ENCODE data around the gene TC2N.
"Not testable (repeated sequence)": the region's sequence is repeated elsewhere in the genome, so short reads cannot be mapped to it uniquely, and the experiment has no call there.

Gene TC2N

DNA sequence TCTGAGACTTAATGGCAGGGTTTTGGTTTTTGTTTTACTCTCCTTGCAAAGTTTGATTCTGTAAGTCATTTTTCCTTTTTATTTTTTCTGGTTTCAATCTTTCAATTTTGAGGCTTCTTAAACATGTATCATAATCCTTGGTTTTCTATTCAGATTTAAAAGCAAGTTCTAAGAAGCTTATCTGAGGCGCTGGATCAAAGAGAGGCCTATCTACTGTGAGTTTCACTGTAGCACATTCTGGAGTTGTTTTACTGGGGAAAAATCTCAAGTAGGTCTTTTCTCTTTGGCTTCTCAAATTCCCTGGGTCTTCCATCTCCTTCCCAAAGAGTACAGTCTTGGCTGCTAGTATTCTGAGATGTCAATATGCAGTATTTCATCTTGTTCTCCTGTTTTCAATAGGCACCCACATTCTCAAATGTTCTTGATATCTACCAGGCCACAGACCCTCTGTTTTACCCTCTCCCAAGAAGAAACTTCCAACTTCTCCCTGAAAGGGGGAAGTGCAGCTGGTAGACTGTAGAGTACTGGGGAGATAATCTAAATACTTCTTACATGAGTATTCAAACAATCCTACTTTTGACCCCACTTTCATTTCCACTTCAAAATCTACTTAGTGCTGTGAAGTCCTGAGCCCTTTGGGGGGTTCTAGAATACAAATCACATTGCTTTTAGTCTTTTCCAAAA, 124.6 kb downstream of the TC2N start:
- Histone ChIP-seq H3K9me3 (ENCODE audit: severe bottlenecking) (no peaks in the 10 kb centered on the region), H3K27ac (ENCODE audit: poor library complexity, severe bottlenecking) (no peak overlapping the region), H3K4me3 (ENCODE audit: severe bottlenecking) (no peak overlapping the region), H3K27me3 (ENCODE audit: insufficient read depth, poor library complexity, severe bottlenecking) (no peaks in the 10 kb centered on the region), H3K36me3 (ENCODE audit: low read depth) (no peaks in the 10 kb centered on the region), H3K4me1 (ENCODE audit: insufficient read depth, poor library complexity, severe bottlenecking) (peaks cover 8% of the 10 kb centered on the region)
- no peak for DNase-seq (ENCODE audit: low spot score)
- TF ChIP-seq, protein P1, sequence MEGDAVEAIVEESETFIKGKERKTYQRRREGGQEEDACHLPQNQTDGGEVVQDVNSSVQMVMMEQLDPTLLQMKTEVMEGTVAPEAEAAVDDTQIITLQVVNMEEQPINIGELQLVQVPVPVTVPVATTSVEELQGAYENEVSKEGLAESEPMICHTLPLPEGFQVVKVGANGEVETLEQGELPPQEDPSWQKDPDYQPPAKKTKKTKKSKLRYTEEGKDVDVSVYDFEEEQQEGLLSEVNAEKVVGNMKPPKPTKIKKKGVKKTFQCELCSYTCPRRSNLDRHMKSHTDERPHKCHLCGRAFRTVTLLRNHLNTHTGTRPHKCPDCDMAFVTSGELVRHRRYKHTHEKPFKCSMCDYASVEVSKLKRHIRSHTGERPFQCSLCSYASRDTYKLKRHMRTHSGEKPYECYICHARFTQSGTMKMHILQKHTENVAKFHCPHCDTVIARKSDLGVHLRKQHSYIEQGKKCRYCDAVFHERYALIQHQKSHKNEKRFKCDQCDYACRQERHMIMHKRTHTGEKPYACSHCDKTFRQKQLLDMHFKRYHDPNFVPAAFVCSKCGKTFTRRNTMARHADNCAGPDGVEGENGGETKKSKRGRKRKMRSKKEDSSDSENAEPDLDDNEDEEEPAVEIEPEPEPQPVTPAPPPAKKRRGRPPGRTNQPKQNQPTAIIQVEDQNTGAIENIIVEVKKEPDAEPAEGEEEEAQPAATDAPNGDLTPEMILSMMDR (IDR thresholded peaks at IDR 0.05; ENCODE audit: poor library complexity, severe bottlenecking) = no peak
- ATAC-seq (ENCODE audit: low read depth) = no peak

DNA sequence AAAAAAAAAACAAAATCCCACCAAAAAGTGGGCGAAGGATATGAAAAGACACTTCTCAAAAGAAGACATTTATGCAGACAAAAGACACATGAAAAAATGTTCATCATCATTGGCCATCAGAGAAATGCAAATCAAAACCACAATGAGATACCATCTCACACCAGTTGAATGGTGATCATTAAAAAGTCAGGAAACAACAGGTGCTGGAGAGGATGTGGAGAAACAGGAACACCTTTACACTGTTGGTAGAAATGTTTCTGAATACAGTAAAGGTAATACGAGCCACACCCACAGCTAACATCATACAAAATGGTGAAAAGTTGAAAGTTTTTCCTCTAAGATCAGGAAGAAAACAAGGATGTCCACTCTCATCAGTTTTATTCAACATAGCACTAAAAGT, 127.5 kb downstream of the TC2N start:
- not testable (repeated sequence) for H3K4me1 ChIP-seq (ENCODE audit: insufficient read depth, poor library complexity, severe bottlenecking); ATAC-seq (ENCODE audit: low read depth)

DNA sequence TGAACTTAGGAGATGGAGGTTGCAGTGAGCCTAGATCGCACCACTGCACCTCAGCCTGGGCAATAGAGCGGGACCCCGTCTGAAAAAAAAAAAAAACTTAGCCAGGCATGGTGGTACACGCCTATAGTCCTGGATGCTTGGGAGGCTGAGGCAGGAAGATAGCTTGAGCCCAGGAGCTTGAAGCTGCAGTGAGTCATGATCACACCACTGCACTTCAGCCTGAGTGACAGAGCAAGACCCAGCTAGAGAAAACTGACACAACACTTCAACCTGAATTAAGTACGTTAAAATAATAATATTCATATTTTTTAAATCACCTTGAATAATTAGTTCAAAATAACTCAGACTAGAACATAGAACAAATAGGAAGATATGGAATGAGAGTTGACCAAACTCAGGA, 129.7 kb downstream of the TC2N start:
- ATAC-seq (ENCODE audit: low read depth) (peak; percentile 35; the same call in 1 of the 3 replicates), DNase-seq (ENCODE audit: low spot score) (no peak)
- no peaks in the 10 kb centered on the region for H3K9me3 ChIP-seq (ENCODE audit: severe bottlenecking)
- H3K27ac ChIP-seq (ENCODE audit: poor library complexity, severe bottlenecking) = no peak overlapping the region
- H3K27me3 ChIP-seq (ENCODE audit: insufficient read depth, poor library complexity, severe bottlenecking) = no peaks in the 10 kb centered on the region
- H3K36me3 ChIP-seq (ENCODE audit: low read depth) = no peaks in the 10 kb centered on the region
- H3K4me3 ChIP-seq (ENCODE audit: severe bottlenecking) = no peak overlapping the region
- H3K4me1 ChIP-seq (ENCODE audit: insufficient read depth, poor library complexity, severe bottlenecking) = no peaks in the 10 kb centered on the region
- TF ChIP-seq, protein P1 (IDR thresholded peaks at IDR 0.05; ENCODE audit: poor library complexity, severe bottlenecking) = no peak

More for the DNA sequence above, 127.5 kb downstream of the TC2N start:
- H3K9me3 ChIP-seq (ENCODE audit: severe bottlenecking); H3K4me3 ChIP-seq (ENCODE audit: severe bottlenecking); H3K27ac ChIP-seq (ENCODE audit: poor library complexity, severe bottlenecking); H3K27me3 ChIP-seq (ENCODE audit: insufficient read depth, poor library complexity, severe bottlenecking); DNase-seq (ENCODE audit: low spot score); H3K36me3 ChIP-seq (ENCODE audit: low read depth): not testable (repeated sequence)

DNA sequence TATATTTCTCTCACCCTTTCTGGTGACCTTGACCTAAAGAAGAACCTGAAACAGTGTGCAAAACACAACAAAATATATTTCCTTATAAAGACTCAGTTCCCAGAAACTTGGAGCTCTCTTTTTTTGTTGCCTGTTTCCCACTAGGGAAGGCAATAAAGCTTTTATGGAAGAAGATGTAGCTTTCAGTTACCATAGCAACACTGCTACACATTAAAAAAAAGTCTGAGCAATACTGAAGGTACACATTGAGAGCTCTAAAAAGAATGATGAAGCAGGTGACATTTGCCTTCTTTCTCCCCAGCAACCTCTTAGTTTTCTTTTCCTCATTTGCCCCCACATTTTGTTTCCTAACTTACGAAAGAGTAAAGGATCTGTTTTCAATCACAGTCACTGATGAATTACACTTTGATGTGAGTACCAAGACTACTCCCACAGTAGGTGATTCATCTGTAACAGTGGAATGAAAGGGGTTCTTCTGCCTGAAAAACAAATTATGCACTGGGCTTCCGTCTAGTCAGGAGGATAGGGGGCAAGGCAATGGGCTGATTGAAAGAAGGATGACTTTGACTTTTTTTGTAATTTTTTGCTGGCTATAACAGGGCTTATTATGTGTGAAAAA, 134.4 kb downstream of the TC2N start:
- no peak overlapping the region for H3K27ac ChIP-seq (ENCODE audit: poor library complexity, severe bottlenecking)
- TF ChIP-seq, protein P1 (IDR thresholded peaks at IDR 0.05; ENCODE audit: poor library complexity, severe bottlenecking) = no peak
- H3K9me3 ChIP-seq (ENCODE audit: severe bottlenecking) = no peaks in the 10 kb centered on the region
- no peaks in the 10 kb centered on the region for H3K36me3 ChIP-seq (ENCODE audit: low read depth)
- no peak overlapping the region for H3K4me3 ChIP-seq (ENCODE audit: severe bottlenecking)
- no peaks in the 10 kb centered on the region for H3K4me1 ChIP-seq (ENCODE audit: insufficient read depth, poor library complexity, severe bottlenecking)
- ATAC-seq (ENCODE audit: low read depth) (no peak), DNase-seq (ENCODE audit: low spot score) (no peak)
- no peaks in the 10 kb centered on the region for H3K27me3 ChIP-seq (ENCODE audit: insufficient read depth, poor library complexity, severe bottlenecking)

DNA sequence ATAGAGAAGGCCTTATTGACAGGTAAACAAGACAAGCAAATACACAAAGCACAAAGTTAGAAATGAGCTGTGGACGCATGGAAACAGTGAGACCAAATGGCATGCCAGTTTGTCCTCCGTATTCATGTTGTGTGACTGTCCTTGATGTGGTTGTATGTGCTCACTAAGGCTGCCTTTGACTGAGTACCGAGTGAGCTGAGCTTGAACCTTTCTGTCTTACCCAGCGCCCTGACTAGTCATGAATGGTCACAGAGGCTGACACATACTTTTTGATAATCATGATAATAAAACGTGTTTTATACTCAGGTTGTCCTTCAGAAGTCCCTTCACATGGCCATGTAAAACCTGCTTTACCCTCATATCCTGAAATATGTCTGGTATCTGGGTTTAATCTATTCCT, 134.9 kb downstream of the TC2N start:
- H3K27ac ChIP-seq (ENCODE audit: poor library complexity, severe bottlenecking) = no peak overlapping the region
- H3K27me3 ChIP-seq (ENCODE audit: insufficient read depth, poor library complexity, severe bottlenecking) = no peaks in the 10 kb centered on the region
- no peaks in the 10 kb centered on the region for H3K36me3 ChIP-seq (ENCODE audit: low read depth)
- H3K9me3 ChIP-seq (ENCODE audit: severe bottlenecking) = no peaks in the 10 kb centered on the region
- TF ChIP-seq, protein P1 (IDR thresholded peaks at IDR 0.05; ENCODE audit: poor library complexity, severe bottlenecking) = no peak
- no peaks in the 10 kb centered on the region for H3K4me1 ChIP-seq (ENCODE audit: insufficient read depth, poor library complexity, severe bottlenecking)
- no peak overlapping the region for H3K4me3 ChIP-seq (ENCODE audit: severe bottlenecking)
- DNase-seq (ENCODE audit: low spot score) (no peak), ATAC-seq (ENCODE audit: low read depth) (no peak)
